K562 (cell line): Measurements from ENCODE around the gene ASPRV1. TPM values are rescaled to one million over a fixed set of nuclear protein-coding genes. Genes with fewer than 3 reads are reported as not detected.

ENCODE experiments used
- BDP1 ChIP-seq: IDR thresholded peaks from 3 replicates; pipeline ENCODE4 v1.6.1; 2011; ENCODE audit not compliant: insufficient read length, insufficient read depth
- BRD9 ChIP-seq: fragments of 450-650 bp; IDR thresholded peaks from 2 replicates; pipeline ENCODE4 v1.6.1; 2018; ENCODE audit warnings: low read depth; ENCODE audit not compliant: partially characterized antibody
- CBX8 ChIP-seq: fragments of 200-600 bp; sonication (generic); IDR thresholded peaks from 2 replicates; pipeline ENCODE4 v1.6.1; 2012; ENCODE audit warnings: borderline replicate concordance, mixed run types, low read depth, mild to moderate bottlenecking, moderate library complexity, mixed read lengths, low read length, control low read depth, inconsistent platforms; ENCODE audit not compliant: poor library complexity, severe bottlenecking; ENCODE audit errors: extremely low read depth
- CHD1 ChIP-seq: fragments of 200-600 bp; sonication (generic); IDR thresholded peaks from one replicate; pipeline ENCODE4 v1.6.1; 2012; ENCODE audit warnings: mild to moderate bottlenecking, moderate library complexity, low read length, inconsistent platforms
- COPS2 ChIP-seq: fragments of 450-650 bp; conservative IDR thresholded peaks from 2 replicates; pipeline ENCODE4 v1.6.1; 2016; ENCODE audit warnings: mild to moderate bottlenecking, moderate library complexity
- ELF1 ChIP-seq: fragments of 200-800 bp; sonication (Bioruptor generic); IDR thresholded peaks from 2 replicates; pipeline ENCODE4 v1.6.1; 2016; ENCODE audit warnings: missing genetic modification characterization, missing compliant biosample characterization
- ESRRB ChIP-seq: fragments of 250-450 bp; sonication (Bioruptor Pico); IDR thresholded peaks from 2 replicates; pipeline ENCODE4 v1.5.0; 2020; ENCODE audit warnings: mild to moderate bottlenecking, moderate library complexity, borderline replicate concordance
- EWSR1 ChIP-seq: fragments of 450-650 bp; IDR thresholded peaks from 2 replicates; pipeline ENCODE4 v1.6.1; 2018; ENCODE audit warnings: borderline replicate concordance, mild to moderate bottlenecking, low read depth, moderate library complexity; ENCODE audit not compliant: partially characterized antibody
- FOXP4 ChIP-seq: sonication (generic); formaldehyde crosslinking; IDR thresholded peaks from 2 replicates; pipeline ENCODE4 v1.8.0; 2022; ENCODE audit warnings: mild to moderate bottlenecking, missing genetic modification reagents, borderline replicate concordance
- PTRF ChIP-seq: fragments of 450-650 bp; IDR thresholded peaks from 2 replicates; pipeline ENCODE4 v1.6.1; 2016; ENCODE audit warnings: mild to moderate bottlenecking, missing genetic modification characterization, missing compliant biosample characterization
- SIRT6 ChIP-seq: IDR thresholded peaks from one replicate; pipeline ENCODE4 v1.6.1; 2012; ENCODE audit warnings: low read depth, mild to moderate bottlenecking, control low read depth, inconsistent platforms, low read length, moderate library complexity
- SPI1 ChIP-seq: IDR thresholded peaks from 2 replicates; pipeline ENCODE4 v1.6.1; 2011; ENCODE audit warnings: low read depth, low read length, control low read depth, borderline replicate concordance
- TEAD2 ChIP-seq: fragments of 450-650 bp; IDR thresholded peaks from 2 replicates; pipeline ENCODE4 v1.6.1; 2016; ENCODE audit warnings: missing genetic modification characterization, control low read depth, missing compliant biosample characterization
- THRAP3 ChIP-seq: fragments of 450-650 bp; IDR thresholded peaks from 2 replicates; pipeline ENCODE4 v1.6.1; 2016; ENCODE audit warnings: mild to moderate bottlenecking, inconsistent platforms, borderline replicate concordance
- ZNF354B ChIP-seq: fragments of 250-450 bp; sonication (Bioruptor Pico); IDR thresholded peaks from 2 replicates; pipeline ENCODE4 v1.4.0; 2020
- ZZZ3 ChIP-seq: fragments of 450-650 bp; IDR thresholded peaks from 2 replicates; pipeline ENCODE4 v1.6.1; 2016; ENCODE audit warnings: antibody characterized with exemption, mild to moderate bottlenecking, moderate library complexity
- polyA plus RNA-seq, 8 experiments: library from polyadenylated mRNA; depleted of rRNA in 4 of 8; stranded (reverse) in 5 of 8; unstranded in 3 of 8; fragments of >200 nt; fragmentation: Nextera tagmentation in 2 of 8; fragmentation: Illumina TruSeq in 1 of 8; extraction: Ambion mirVana in 2 of 8; extraction: Trizol in 1 of 8; gene quantifications; 2 replicates each; pipeline versions ENCODE4 v1.2.1 to v1.2.3, GENCODE V29; 2011 to 2014; ENCODE audit warnings: inconsistent platforms in 1 of 8, missing spikeins in 1 of 8
- total RNA-seq, 7 experiments: library from RNA; depleted of rRNA in 6 of 7; stranded (reverse); fragments of >200 nt in 6 of 7; fragmentation: Illumina TruSeq in 2 of 7; extraction: Trizol in 2 of 7; gene quantifications; 2 replicates each; pipeline versions ENCODE4 v1.2.1 to v1.2.3, GENCODE V29; 2011 to 2021; ENCODE audit warnings: low replicate concordance in 1 of 7
- TF ChIP-seq, protein P1 (sequence below): fragments of 200-400 bp; formaldehyde crosslinking; IDR thresholded peaks from 2 replicates; pipeline ENCODE4 v1.6.1; 2017; ENCODE audit warnings: mild to moderate bottlenecking, low read depth, low read length, moderate library complexity
- TF ChIP-seq, protein P2 (sequence below): sonication (generic); formaldehyde crosslinking; IDR thresholded peaks from 2 replicates; pipeline ENCODE4 v1.8.0; 2023; ENCODE audit warnings: missing genetic modification reagents, mild to moderate bottlenecking, borderline replicate concordance

The ASPRV1 gene
- total and polyA plus RNA-seq, 9 of the 15 experiments (the other 6 are each of a cell fraction or from before 2014, with no cell fraction given), result 0.17 to 0.72 (median 0.47) TPM; not detected in 1

DNA sequence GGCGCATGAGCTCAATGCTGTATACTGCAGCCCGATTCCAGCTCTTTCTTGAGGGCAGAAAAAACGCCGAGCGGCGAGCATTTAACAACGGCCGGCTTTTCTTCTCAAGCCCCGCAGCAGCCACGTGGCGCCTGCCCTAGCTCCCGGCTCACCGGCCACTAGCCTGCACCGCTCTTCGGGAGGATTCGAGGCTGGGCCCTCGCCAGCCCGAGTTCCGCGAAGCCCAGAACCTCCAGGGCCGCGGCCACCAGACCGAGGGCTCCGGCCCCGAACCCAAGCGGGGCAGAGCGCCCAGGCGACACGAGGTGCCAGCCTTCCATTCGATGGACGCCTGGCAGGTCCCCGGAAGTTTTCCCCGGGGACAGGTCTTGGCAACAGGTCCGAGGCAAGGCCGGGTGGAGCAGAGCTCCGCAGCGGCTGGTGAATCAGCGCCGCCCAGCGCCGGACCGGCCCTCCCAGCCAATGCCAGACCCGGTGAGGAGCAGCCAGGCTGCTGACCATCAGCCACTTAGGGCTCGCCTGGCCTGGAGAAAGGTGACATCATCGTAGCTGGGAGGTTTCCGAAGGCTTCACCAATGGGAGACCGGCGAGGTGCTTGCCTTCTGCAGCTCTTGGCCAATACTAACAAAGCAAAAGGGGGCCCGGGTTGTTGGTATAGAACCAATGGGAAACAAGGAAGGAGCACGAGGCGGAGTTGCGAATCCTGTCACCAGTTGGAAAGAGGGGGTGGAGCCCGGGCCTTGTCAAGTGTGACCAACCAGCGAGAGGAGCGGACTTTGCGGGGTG is 47.1 kb downstream of the ASPRV1 start (continued):
- TF ChIP-seq, protein P1, sequence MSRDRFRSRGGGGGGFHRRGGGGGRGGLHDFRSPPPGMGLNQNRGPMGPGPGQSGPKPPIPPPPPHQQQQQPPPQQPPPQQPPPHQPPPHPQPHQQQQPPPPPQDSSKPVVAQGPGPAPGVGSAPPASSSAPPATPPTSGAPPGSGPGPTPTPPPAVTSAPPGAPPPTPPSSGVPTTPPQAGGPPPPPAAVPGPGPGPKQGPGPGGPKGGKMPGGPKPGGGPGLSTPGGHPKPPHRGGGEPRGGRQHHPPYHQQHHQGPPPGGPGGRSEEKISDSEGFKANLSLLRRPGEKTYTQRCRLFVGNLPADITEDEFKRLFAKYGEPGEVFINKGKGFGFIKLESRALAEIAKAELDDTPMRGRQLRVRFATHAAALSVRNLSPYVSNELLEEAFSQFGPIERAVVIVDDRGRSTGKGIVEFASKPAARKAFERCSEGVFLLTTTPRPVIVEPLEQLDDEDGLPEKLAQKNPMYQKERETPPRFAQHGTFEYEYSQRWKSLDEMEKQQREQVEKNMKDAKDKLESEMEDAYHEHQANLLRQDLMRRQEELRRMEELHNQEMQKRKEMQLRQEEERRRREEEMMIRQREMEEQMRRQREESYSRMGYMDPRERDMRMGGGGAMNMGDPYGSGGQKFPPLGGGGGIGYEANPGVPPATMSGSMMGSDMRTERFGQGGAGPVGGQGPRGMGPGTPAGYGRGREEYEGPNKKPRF, result no peak
- TF ChIP-seq SIRT6 (no peak), ZZZ3 (no peak), COPS2 (no peak), BRD9 (peak; percentile 61), FOXP4 (CRISPR knock-in tag) (no peak), SPI1 (no peak), BDP1 (no peak), CBX8 (no peak), ZNF354B (CRISPR knock-in tag) (no peak), ESRRB (CRISPR knock-in tag) (no peak), TEAD2 (tag) (no peak), EWSR1 (no peak), CHD1 (peak; percentile 83), PTRF (tag) (no peak), ELF1 (tag) (peak; percentile 65; the same call in 1 of the 2 replicates), THRAP3 (no peak)
- TF ChIP-seq, protein P2, sequence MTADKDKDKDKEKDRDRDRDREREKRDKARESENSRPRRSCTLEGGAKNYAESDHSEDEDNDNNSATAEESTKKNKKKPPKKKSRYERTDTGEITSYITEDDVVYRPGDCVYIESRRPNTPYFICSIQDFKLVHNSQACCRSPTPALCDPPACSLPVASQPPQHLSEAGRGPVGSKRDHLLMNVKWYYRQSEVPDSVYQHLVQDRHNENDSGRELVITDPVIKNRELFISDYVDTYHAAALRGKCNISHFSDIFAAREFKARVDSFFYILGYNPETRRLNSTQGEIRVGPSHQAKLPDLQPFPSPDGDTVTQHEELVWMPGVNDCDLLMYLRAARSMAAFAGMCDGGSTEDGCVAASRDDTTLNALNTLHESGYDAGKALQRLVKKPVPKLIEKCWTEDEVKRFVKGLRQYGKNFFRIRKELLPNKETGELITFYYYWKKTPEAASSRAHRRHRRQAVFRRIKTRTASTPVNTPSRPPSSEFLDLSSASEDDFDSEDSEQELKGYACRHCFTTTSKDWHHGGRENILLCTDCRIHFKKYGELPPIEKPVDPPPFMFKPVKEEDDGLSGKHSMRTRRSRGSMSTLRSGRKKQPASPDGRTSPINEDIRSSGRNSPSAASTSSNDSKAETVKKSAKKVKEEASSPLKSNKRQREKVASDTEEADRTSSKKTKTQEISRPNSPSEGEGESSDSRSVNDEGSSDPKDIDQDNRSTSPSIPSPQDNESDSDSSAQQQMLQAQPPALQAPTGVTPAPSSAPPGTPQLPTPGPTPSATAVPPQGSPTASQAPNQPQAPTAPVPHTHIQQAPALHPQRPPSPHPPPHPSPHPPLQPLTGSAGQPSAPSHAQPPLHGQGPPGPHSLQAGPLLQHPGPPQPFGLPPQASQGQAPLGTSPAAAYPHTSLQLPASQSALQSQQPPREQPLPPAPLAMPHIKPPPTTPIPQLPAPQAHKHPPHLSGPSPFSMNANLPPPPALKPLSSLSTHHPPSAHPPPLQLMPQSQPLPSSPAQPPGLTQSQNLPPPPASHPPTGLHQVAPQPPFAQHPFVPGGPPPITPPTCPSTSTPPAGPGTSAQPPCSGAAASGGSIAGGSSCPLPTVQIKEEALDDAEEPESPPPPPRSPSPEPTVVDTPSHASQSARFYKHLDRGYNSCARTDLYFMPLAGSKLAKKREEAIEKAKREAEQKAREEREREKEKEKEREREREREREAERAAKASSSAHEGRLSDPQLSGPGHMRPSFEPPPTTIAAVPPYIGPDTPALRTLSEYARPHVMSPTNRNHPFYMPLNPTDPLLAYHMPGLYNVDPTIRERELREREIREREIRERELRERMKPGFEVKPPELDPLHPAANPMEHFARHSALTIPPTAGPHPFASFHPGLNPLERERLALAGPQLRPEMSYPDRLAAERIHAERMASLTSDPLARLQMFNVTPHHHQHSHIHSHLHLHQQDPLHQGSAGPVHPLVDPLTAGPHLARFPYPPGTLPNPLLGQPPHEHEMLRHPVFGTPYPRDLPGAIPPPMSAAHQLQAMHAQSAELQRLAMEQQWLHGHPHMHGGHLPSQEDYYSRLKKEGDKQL (CRISPR knock-in tag), result no peak; the same call in 1 of the 2 replicates
